Measurements from ENCODE around the gene ZDHHC24.

DNA sequence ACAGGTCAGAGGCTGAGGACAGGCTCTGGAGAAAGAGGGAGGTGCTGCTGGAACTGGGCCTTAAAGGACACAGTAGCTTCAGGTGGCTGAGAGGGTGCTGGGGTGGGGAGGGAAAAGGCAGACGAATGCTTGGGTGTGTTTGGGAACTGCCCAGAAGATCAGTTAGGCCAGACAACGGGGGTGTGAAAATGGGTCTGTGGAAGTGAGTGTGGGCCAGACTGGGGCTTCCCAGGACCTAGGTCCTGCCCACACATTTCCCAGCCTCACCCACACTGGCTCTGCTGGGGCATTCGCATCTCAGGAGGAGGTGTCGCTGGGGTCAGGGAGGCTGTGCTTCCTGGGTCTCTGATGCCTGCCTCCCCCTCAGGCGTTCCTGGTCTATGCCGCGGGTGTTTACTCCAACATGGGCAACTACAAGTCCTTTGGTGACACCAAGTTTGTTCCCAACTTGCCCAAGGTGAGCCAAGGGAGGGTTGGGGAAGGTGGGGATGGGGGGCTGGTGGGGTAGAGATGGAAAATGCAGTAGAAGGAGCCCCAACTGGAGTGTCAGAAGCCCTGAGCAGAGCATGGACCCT lies 61.0 kb downstream of the ZDHHC24 start:
- TF ChIP-seq CTCF (conservative IDR thresholded peaks at IDR 0.05): no peak
- TF ChIP-seq EZH2 (IDR thresholded peaks at IDR 0.05; ENCODE audit: low read depth): no peak
